GM12872 (cell line): ENCODE data around the gene ARMS2.

Experiments
- TF ChIP-seq, protein P1 (sequence below): IDR thresholded peaks from 3 replicates; pipeline ENCODE4 v1.5.1; 2011; ENCODE audit warnings: low read depth, mild to moderate bottlenecking, low read length, moderate library complexity; ENCODE audit not compliant: insufficient read depth

ARMS2 gene

DNA sequence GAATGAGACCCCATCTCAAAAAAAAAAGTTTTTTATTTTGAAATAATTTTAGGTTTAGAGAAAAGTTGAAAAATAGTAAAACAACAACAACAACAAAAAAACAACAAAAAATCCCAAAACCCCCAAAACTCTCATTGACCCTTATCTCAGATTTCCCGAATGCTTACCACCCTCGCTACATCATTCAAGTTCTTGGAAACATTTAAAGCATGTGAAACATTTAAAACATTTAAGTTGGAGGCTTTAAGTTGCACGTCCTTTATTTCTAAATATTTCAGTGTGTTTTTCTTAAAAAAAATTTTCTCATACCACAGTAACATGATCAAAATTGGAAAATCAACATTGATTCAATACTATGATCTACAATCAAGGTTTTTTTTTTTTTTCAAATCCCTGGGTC lies 382 bp upstream of the ARMS2 start:
- TF ChIP-seq, protein P1, sequence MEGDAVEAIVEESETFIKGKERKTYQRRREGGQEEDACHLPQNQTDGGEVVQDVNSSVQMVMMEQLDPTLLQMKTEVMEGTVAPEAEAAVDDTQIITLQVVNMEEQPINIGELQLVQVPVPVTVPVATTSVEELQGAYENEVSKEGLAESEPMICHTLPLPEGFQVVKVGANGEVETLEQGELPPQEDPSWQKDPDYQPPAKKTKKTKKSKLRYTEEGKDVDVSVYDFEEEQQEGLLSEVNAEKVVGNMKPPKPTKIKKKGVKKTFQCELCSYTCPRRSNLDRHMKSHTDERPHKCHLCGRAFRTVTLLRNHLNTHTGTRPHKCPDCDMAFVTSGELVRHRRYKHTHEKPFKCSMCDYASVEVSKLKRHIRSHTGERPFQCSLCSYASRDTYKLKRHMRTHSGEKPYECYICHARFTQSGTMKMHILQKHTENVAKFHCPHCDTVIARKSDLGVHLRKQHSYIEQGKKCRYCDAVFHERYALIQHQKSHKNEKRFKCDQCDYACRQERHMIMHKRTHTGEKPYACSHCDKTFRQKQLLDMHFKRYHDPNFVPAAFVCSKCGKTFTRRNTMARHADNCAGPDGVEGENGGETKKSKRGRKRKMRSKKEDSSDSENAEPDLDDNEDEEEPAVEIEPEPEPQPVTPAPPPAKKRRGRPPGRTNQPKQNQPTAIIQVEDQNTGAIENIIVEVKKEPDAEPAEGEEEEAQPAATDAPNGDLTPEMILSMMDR: no peak

DNA sequence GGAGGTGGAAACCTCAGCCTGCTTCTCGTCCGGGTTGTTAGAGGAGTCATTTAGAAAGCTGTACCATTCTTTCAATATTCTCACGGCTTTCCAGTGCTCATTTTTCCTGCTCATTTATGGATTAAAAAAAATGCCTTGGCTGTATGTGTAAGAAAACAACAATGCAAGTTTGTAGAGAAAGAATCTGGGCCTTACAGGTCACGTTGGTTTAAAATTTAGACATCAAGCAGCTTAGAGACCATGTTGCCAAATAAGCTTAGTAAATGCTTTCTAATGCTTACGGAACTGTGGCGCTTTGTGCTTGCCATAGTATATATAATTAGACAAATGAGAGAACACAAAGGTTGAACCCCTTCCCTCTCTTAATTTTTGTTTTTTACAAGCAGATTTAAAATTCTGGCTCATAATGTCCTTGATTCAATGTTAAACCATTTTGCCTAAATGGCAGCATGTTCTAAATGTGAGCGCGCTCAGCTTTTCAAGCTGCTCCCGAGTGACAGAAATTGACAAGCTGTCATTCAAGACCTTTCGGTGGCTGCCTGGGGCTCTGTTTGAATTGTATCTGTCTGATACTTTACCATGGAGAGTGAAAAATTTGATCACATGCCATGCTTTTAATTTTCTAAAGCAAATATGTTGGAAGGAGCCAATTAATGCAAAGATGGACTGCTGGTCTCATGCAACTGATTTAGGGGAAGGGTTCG lies 1.1 kb downstream of the ARMS2 start:
- TF ChIP-seq, protein P1: no peak

DNA sequence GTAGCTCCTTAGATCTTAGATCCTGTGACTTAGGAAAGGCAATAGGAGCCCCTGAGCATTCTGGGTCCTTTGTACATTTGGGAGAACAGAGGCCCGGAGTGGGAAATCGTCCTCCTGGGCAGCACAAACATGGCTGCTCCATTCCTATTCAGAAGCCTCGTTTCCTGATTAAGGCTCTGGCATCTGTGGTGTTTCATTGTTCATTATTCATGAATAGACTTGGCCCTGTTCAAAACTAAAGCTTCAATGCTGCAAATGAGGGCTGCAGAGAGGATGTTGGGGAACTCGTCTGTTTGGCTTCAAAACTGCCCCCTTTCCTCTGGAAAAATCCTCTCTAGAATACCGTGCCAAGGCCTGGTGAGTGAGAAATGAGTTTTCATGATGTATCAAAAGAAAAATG lies 3.5 kb downstream of the ARMS2 start:
- TF ChIP-seq, protein P1: no peak

DNA sequence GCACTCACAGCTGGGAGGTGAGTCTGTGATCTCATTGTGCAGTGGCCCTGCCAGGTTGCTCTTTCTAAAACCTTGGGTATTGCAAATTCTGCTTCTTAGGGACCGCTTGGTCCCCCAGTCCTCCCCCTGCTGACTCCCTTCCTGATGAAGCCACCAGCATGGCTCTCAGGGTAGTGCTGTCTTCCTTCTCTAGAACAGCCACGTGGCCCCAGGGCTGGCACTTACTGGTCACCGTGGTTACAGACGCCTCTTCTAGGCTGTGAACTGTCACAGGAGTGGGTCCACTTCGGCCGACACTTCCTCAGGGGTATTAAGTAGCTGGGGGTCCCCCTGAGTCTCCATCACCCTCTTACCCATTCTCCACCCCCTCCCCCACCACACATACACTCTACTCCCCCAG lies 4.2 kb downstream of the ARMS2 start:
- TF ChIP-seq, protein P1: no peak

DNA sequence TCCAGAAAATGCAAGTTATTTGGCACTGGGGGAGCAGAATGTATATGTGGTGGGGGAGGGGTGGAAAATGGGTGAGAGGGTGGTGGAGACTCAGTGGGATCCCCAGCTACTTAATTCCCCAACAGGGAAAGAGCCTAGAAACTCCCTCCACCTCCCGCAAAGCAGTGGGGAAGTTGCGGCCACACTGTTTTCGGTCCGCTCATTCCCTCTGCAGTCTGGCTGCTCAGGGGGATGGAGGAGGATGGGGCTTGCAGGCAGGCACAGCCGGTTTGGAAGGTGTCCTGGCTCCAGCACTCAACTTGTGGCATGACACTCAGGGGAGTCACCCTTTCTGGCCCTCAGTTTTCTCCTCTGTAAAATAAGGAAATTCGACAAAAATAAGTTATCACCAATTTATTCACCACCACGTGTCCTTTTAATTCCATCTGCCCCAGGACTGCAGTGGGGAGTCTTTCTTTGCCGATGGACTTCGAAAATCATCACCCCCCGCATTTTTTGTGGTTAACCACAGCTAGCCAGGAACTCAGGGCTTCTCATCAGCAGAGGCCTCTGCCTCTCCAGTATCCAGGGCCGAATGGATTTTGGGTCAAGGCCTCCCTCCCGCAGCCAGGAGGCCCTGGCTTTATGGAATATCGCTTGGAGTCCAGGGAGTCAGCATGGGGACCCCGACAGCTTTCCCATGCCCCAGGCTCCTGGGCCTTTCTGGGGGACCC lies 5.3 kb downstream of the ARMS2 start:
- TF ChIP-seq, protein P1: no peak

DNA sequence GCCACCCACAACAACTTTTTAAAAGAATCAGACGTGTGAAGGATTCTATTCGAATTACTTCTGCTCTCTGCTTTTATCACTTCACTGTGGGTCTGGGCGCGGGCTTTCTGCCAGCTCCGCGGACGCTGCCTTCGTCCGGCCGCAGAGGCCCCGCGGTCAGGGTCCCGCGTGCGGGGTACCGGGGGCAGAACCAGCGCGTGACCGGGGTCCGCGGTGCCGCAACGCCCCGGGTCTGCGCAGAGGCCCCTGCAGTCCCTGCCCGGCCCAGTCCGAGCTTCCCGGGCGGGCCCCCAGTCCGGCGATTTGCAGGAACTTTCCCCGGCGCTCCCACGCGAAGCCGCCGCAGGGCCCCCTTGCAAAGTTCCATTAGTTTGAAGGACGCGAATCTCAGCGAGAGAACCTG lies 6.4 kb downstream of the ARMS2 start:
- TF ChIP-seq, protein P1: no peak

DNA sequence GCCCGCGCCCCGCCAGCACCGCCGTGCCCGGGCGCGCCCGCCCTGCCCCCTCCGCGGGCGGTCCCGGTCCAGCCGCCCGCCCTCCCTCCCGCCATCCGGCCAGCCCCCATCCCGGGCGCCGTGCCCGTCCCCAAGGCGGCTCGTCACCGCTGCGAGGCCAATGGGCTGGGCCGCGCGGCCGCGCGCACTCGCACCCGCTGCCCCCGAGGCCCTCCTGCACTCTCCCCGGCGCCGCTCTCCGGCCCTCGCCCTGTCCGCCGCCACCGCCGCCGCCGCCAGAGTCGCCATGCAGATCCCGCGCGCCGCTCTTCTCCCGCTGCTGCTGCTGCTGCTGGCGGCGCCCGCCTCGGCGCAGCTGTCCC lies 6.9 kb downstream of the ARMS2 start, which contains the start of gene HTRA1:
Gene HTRA1 (plus strand): TSS at position 187 of the 362 bp plus-strand sequence. CDS start 100 bp downstream, at position 287.
- TF ChIP-seq, protein P1: no peak
